Astrocyte (in vitro differentiated cells and primary cell): ENCODE data around the gene PIGQ.
A peak's percentile ranks its signal among the peaks of the same experiment; 100 is the strongest.

Experiments
- EZH2 ChIP-seq: IDR thresholded peaks from 2 replicates; pipeline ENCODE4 v1.6.1; 2012; ENCODE audit warnings: mild to moderate bottlenecking, low read length, inconsistent platforms; ENCODE audit not compliant: insufficient read depth
- TF ChIP-seq, protein P1 (sequence below): IDR thresholded peaks from 2 replicates; pipeline ENCODE4 v1.5.1; 2011; ENCODE audit warnings: low read depth, mild to moderate bottlenecking, inconsistent platforms, low read length, moderate library complexity; ENCODE audit not compliant: insufficient read depth

DNA sequence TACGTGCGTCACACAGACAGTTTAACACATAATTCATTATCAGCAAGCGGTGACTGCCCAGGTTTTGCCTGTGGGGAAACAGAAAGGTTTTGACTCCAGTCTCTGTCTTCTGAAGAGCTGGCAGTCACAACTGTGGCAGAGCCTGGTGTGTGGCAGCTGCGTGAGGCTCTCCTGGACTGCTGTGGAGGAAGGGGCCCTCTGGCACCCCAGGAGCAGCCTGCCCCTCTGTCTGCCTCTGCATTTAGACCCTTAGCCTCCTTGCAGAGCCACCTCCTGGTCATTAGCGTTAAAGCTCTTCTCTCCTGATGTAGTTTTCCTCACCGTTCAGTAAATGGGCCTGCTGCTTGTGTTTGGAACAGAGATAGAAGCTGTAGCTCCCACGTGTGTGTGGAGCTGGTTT is 31.0 kb downstream of the PIGQ start:
- TF ChIP-seq, protein P1, sequence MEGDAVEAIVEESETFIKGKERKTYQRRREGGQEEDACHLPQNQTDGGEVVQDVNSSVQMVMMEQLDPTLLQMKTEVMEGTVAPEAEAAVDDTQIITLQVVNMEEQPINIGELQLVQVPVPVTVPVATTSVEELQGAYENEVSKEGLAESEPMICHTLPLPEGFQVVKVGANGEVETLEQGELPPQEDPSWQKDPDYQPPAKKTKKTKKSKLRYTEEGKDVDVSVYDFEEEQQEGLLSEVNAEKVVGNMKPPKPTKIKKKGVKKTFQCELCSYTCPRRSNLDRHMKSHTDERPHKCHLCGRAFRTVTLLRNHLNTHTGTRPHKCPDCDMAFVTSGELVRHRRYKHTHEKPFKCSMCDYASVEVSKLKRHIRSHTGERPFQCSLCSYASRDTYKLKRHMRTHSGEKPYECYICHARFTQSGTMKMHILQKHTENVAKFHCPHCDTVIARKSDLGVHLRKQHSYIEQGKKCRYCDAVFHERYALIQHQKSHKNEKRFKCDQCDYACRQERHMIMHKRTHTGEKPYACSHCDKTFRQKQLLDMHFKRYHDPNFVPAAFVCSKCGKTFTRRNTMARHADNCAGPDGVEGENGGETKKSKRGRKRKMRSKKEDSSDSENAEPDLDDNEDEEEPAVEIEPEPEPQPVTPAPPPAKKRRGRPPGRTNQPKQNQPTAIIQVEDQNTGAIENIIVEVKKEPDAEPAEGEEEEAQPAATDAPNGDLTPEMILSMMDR, result peak; percentile 12
- no peak for TF ChIP-seq EZH2
